ENCODE data around the gene EZR. TPM values are rescaled to one million over a fixed set of nuclear protein-coding genes. Genes with fewer than 3 reads are reported as not detected.

The EZR gene
- polyA plus RNA-seq, 1 donor (not counting 4 experiments of a cell fraction or from before 2014, with no cell fraction given): 277 TPM

GRCh38 chr6:158786645-158787304 is 32.4 kb downstream of the EZR start:
- dilution Hi-C loops (cut with MboI; ENCODE audit: extremely low pct_ligation_motif_present, low sequenced_read_pairs): no loop called here
- no peaks in the 10 kb centered on the region for H3K27me3 ChIP-seq (ENCODE audit: control insufficient read depth, extremely low read depth, insufficient read depth, low read length)
- no peak overlapping the region for H3K9ac ChIP-seq (ENCODE audit: control insufficient read depth, extremely low read depth, insufficient read depth, low read length)
- FAIRE-seq (no peak), DNase-seq (ENCODE audit: low read depth, low spot score) (no peak)
- H2AFZ ChIP-seq (ENCODE audit: control insufficient read depth, low read length): no peak overlapping the region
- peaks cover 44 to 58% of the 10 kb centered on the region in 2 experiments for H3K36me3 ChIP-seq (ENCODE audit: control insufficient read depth in 2 of 2, extremely low read depth in 1 of 2, insufficient read depth in 2 of 2, low read length in 2 of 2)
- peak overlapping the region; percentile 47 for H3K4me2 ChIP-seq (ENCODE audit: control insufficient read depth, extremely low read depth, insufficient read depth, low read depth, low read length)
- H3K9me3 ChIP-seq (ENCODE audit: control insufficient read depth, low read depth, low read length): no peaks in the 10 kb centered on the region
- H3K79me2 ChIP-seq (ENCODE audit: control insufficient read depth, insufficient read depth, low read length): peaks cover 64% of the 10 kb centered on the region
- peak overlapping the region in 1 of 3 experiments; percentile 30 for H3K4me3 ChIP-seq (ENCODE audit: control insufficient read depth in 2 of 3, extremely low read depth in 1 of 3, insufficient read depth in 2 of 3, low read depth in 1 of 3, low read length in 3 of 3)
- H4K20me1 ChIP-seq (ENCODE audit: control insufficient read depth, extremely low read depth, insufficient read depth, low read length): no peaks in the 10 kb centered on the region
- H3K4me1 ChIP-seq (ENCODE audit: control insufficient read depth, extremely low read depth, insufficient read depth, low read length): peaks cover 79% of the 10 kb centered on the region
- TF ChIP-seq EZH2 (IDR thresholded peaks at IDR 0.05; ENCODE audit: low read length) (no peak), CTCF (optimal IDR thresholded peaks at IDR 0.05 in 1 of 3, IDR thresholded peaks at IDR 0.05 in 1 of 3, conservative IDR thresholded peaks at IDR 0.05 in 1 of 3; ENCODE audit: extremely low read depth in 1 of 3, insufficient read depth in 2 of 3, low read length in 3 of 3) (no peak)
- H3K9me1 ChIP-seq (ENCODE audit: control insufficient read depth, extremely low read depth, insufficient read depth, low read length): peaks cover 8% of the 10 kb centered on the region
- peak overlapping the region; percentile 63 for H3K27ac ChIP-seq (ENCODE audit: control insufficient read depth, insufficient read depth, low read length)

DNA sequence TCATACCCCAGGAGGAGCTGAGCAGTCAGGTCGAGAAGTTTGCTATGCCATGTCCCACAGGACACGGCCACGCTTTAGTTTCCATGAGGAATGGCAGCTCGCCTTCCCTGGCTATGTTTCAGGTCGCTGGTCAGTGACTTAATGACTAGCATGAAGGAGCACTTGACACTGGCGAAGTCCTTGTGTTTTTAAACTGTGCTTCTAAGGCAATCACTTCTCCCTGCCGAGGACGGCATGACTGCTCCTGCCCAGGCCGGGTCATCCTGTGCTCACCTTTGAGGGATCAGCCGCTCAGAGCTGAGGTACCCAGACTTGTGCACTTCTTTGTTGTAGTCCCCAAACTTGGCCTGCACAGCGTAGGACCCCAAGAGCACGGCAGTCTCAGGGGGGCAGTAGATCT is 34.1 kb downstream of the EZR start:
- FAIRE-seq: no peak
- H3K27ac ChIP-seq (ENCODE audit: control insufficient read depth, insufficient read depth, low read length): peak overlapping the region; percentile 1
- DNase-seq (ENCODE audit: low read depth, low spot score): no peak
- peaks cover 57 to 75% of the 10 kb centered on the region in 2 experiments for H3K36me3 ChIP-seq (ENCODE audit: control insufficient read depth in 2 of 2, extremely low read depth in 1 of 2, insufficient read depth in 2 of 2, low read length in 2 of 2)
- H2AFZ ChIP-seq (ENCODE audit: control insufficient read depth, low read length): no peak overlapping the region
- no peaks in the 10 kb centered on the region for H4K20me1 ChIP-seq (ENCODE audit: control insufficient read depth, extremely low read depth, insufficient read depth, low read length)
- no peak overlapping the region for H3K9ac ChIP-seq (ENCODE audit: control insufficient read depth, extremely low read depth, insufficient read depth, low read length)
- H3K4me1 ChIP-seq (ENCODE audit: control insufficient read depth, extremely low read depth, insufficient read depth, low read length): peaks cover 78% of the 10 kb centered on the region
- H3K4me3 ChIP-seq (ENCODE audit: control insufficient read depth in 2 of 3, extremely low read depth in 1 of 3, insufficient read depth in 2 of 3, low read depth in 1 of 3, low read length in 3 of 3): no peak overlapping the region
- no peaks in the 10 kb centered on the region for H3K9me3 ChIP-seq (ENCODE audit: control insufficient read depth, low read depth, low read length)
- H3K4me2 ChIP-seq (ENCODE audit: control insufficient read depth, extremely low read depth, insufficient read depth, low read depth, low read length): no peak overlapping the region
- peaks cover 4% of the 10 kb centered on the region for H3K9me1 ChIP-seq (ENCODE audit: control insufficient read depth, extremely low read depth, insufficient read depth, low read length)
- peaks cover 64% of the 10 kb centered on the region for H3K79me2 ChIP-seq (ENCODE audit: control insufficient read depth, insufficient read depth, low read length)
- dilution Hi-C loops (cut with MboI; ENCODE audit: extremely low pct_ligation_motif_present, low sequenced_read_pairs): no loop called here
- H3K27me3 ChIP-seq (ENCODE audit: control insufficient read depth, extremely low read depth, insufficient read depth, low read length): no peaks in the 10 kb centered on the region
- no peak for TF ChIP-seq EZH2 (IDR thresholded peaks at IDR 0.05; ENCODE audit: low read length)
- no peak for TF ChIP-seq CTCF (optimal IDR thresholded peaks at IDR 0.05 in 1 of 3, IDR thresholded peaks at IDR 0.05 in 1 of 3, conservative IDR thresholded peaks at IDR 0.05 in 1 of 3; ENCODE audit: extremely low read depth in 1 of 3, insufficient read depth in 2 of 3, low read length in 3 of 3)
